GM13976 (cell line): ENCODE results near the gene PIEZO2.

Experiments
- DNase-seq: peaks from one replicate; pipeline ENCODE4 v3.0.0; 2012; ENCODE audit warnings: low spot score
- CTCF ChIP-seq: IDR thresholded peaks from 2 replicates; pipeline ENCODE4 v1.5.1; 2012; ENCODE audit warnings: borderline replicate concordance, mild to moderate bottlenecking; ENCODE audit not compliant: insufficient read depth; ENCODE audit errors: extremely low read depth, missing control alignments, control extremely low read depth
- in situ Hi-C: fragments of 300-500 bp; cut with MboI; formaldehyde crosslinking; loops from one replicate; pipeline ENCODE4 v1.12.0; 2022; ENCODE audit warnings: low sequenced_read_pairs, mixed read lengths, inconsistent platforms; ENCODE audit not compliant: unreplicated experiment

PIEZO2 gene

DNA sequence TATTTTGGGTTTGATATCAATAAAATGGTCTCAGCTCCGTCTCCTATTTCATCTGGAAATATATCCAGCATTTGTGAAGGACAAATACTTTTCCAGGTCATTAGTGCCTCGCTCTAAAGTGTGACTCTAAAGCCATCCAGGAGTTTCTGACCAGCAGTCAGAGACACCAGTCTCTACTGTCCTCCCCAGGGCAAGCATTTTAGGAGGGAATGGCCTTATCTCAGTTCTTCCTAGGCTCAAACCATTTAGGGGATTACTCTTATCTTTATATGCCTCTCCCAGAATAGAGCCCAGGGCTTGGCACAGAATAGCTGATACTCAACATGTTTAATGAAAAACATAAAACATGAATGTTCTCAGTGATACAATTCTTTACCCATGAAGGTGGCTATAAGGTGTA lies 436.0 kb downstream of the PIEZO2 start:
- no peak for TF ChIP-seq CTCF
- in situ Hi-C loops = no loop called here
- no peak for DNase-seq

DNA sequence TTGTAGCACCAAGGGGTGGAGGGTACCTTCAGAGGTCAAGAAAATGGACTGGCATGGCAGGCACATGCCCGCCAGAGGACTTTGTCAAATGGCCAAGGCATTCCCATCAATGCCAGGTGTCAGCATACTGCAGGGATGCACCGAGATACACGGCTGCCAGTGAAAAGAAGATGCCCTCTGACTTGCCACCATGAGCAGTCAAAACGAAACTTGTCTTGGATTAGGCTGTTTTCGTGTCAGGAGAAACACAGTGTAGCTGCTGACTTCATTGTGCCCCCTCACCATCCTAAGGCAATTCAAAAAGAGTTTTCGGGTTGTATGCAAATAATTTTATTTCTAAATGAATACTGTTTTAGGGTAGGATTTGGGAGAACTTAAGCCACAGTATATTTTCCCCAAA lies 442.1 kb downstream of the PIEZO2 start:
- in situ Hi-C loops = no loop called here
- TF ChIP-seq CTCF = no peak
- no peak for DNase-seq

DNA sequence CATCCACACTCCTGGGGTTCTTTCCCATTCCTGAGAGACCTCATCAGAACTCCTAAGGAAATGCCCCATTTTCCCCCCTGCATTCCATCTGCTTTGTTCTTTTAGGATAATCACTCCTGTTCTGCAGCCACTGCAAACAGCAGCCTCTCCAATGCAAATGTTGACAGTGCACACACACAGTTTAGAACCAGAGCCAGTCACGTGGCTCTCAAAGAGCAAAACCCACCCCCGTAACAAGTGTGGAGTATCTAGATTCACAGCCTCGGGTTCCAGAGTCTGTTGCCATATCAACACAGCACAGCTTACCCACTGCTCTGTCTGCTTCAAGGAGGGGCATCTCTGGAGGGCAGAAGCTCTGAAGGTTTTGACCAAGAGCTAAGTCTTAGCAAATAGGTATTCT lies 443.6 kb downstream of the PIEZO2 start:
- no peak for DNase-seq
- in situ Hi-C loops = no loop called here
- TF ChIP-seq CTCF = no peak

- no peak for DNase-seq
- no peak for TF ChIP-seq CTCF
- in situ Hi-C loops = no loop called here
These were observed 444.1 kb downstream of the PIEZO2 start for GRCh38 chr18:10705291-10705690.

DNA sequence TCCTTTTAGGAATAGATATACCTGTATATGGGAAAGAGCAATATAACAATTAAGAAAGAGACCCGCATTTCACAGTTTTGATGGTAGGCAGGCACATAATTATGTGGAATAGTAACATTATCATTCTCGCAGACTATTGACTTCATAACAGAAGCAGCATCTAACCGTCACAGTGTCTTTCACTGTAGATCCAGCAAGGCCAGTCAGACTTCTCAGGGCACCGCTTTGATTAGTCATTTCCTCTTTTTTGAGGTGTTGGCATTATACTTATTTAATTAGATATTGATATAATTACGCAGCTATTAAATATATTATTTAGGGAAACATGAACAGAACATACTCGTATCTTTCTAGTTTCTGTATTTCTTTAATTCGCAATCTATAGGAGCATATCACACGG lies 447.2 kb downstream of the PIEZO2 start:
- no peak for DNase-seq
- TF ChIP-seq CTCF = no peak
- in situ Hi-C loops = no loop called here

- DNase-seq = no peak
- TF ChIP-seq CTCF = no peak
These were observed 459.0 kb downstream of the PIEZO2 start for GRCh38 chr18:10690366-10690765.

GRCh38 chr18:10690035-10690329 lies 459.4 kb downstream of the PIEZO2 start:
- DNase-seq = no peak
- in situ Hi-C loops = no loop called here
- no peak for TF ChIP-seq CTCF

More at GRCh38 chr18:10690366-10690765, 459.0 kb downstream of the PIEZO2 start:
- in situ Hi-C loops = no loop called here
